ENCODE measurements around the gene PAFAH2.

PAFAH2 gene

DNA sequence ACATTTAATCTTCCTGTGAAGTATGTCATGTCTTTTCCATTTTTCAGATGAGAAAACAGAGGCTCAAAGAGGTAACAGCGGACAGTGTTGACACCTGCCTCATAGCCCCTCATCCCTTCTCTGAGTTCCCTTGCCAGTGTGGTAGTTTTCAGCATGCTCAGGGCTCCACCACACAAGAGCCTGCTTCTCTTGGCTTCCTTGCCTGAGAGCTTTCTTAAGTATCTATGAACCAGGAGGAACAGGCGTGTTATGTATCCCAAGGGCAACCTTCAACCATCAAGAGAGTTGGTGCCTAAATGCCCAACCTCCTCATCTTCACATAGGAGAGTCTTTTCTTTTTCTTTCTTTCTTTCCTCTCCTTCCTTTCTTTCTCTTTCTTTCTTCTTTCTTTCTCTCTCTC is 5.9 kb upstream of the PAFAH2 start:
- peaks cover under 1% of the 10 kb centered on the region for H3K4me1 ChIP-seq (ENCODE audit: low read length)
- H2AFZ ChIP-seq (ENCODE audit: low read depth, low read length), result no peak overlapping the region
- H3K36me3 ChIP-seq (replicated peaks; ENCODE audit: low read depth, low read length), result no peaks in the 10 kb centered on the region
- no peak overlapping the region for H3K4me2 ChIP-seq (ENCODE audit: low read length)
- TF ChIP-seq EZH2phosphoT487 (IDR thresholded peaks at IDR 0.05; ENCODE audit: low read depth), result no peak
- TF ChIP-seq, protein P1, sequence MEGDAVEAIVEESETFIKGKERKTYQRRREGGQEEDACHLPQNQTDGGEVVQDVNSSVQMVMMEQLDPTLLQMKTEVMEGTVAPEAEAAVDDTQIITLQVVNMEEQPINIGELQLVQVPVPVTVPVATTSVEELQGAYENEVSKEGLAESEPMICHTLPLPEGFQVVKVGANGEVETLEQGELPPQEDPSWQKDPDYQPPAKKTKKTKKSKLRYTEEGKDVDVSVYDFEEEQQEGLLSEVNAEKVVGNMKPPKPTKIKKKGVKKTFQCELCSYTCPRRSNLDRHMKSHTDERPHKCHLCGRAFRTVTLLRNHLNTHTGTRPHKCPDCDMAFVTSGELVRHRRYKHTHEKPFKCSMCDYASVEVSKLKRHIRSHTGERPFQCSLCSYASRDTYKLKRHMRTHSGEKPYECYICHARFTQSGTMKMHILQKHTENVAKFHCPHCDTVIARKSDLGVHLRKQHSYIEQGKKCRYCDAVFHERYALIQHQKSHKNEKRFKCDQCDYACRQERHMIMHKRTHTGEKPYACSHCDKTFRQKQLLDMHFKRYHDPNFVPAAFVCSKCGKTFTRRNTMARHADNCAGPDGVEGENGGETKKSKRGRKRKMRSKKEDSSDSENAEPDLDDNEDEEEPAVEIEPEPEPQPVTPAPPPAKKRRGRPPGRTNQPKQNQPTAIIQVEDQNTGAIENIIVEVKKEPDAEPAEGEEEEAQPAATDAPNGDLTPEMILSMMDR (IDR thresholded peaks at IDR 0.05; ENCODE audit: low read depth, low read length), result no peak
- H3K27me3 ChIP-seq (ENCODE audit: low read depth, low read length), result no peaks in the 10 kb centered on the region
- no peak overlapping the region for H3K27ac ChIP-seq (ENCODE audit: low read length)
- no peaks in the 10 kb centered on the region for H3K9me3 ChIP-seq (ENCODE audit: insufficient read depth, low read length)
- H4K20me1 ChIP-seq (ENCODE audit: insufficient read depth, low read length), result no peaks in the 10 kb centered on the region
- no peaks in the 10 kb centered on the region for H3K79me2 ChIP-seq (ENCODE audit: low read length)
- H3K9ac ChIP-seq (ENCODE audit: low read length), result no peak overlapping the region
- H3K4me3 ChIP-seq (ENCODE audit: low read length), result no peak overlapping the region

DNA sequence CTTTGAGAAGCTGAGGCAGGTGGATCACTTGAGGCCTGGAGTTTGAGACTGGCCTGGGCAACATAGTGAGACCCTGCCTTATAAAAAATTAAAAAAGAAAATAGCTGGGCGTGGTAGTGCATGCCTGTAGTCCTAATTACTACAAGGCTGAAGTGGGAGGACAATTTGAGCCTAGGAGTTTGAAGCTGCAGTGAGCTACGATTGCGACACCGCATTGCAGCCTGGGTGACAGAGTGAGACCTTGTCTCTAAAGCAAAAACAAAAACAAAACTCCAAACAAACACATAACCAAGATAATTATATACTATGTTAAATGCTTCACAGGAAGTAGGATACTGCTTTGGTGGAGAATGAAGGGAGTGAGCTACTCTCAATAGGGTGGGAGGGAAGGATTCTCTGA is 5.4 kb upstream of the PAFAH2 start:
- no peak overlapping the region for H2AFZ ChIP-seq (ENCODE audit: low read depth, low read length)
- TF ChIP-seq, protein P1 (IDR thresholded peaks at IDR 0.05; ENCODE audit: low read depth, low read length), result no peak
- no peak for TF ChIP-seq EZH2phosphoT487 (IDR thresholded peaks at IDR 0.05; ENCODE audit: low read depth)
- H3K4me1 ChIP-seq (ENCODE audit: low read length), result peaks cover 5% of the 10 kb centered on the region
- H3K9ac ChIP-seq (ENCODE audit: low read length), result no peak overlapping the region
- H3K9me3 ChIP-seq (ENCODE audit: insufficient read depth, low read length), result no peaks in the 10 kb centered on the region
- no peaks in the 10 kb centered on the region for H3K79me2 ChIP-seq (ENCODE audit: low read length)
- H3K4me2 ChIP-seq (ENCODE audit: low read length), result no peak overlapping the region
- no peaks in the 10 kb centered on the region for H3K27me3 ChIP-seq (ENCODE audit: low read depth, low read length)
- no peaks in the 10 kb centered on the region for H3K36me3 ChIP-seq (replicated peaks; ENCODE audit: low read depth, low read length)
- H3K4me3 ChIP-seq (ENCODE audit: low read length), result no peak overlapping the region
- H3K27ac ChIP-seq (ENCODE audit: low read length), result no peak overlapping the region
- no peaks in the 10 kb centered on the region for H4K20me1 ChIP-seq (ENCODE audit: insufficient read depth, low read length)

DNA sequence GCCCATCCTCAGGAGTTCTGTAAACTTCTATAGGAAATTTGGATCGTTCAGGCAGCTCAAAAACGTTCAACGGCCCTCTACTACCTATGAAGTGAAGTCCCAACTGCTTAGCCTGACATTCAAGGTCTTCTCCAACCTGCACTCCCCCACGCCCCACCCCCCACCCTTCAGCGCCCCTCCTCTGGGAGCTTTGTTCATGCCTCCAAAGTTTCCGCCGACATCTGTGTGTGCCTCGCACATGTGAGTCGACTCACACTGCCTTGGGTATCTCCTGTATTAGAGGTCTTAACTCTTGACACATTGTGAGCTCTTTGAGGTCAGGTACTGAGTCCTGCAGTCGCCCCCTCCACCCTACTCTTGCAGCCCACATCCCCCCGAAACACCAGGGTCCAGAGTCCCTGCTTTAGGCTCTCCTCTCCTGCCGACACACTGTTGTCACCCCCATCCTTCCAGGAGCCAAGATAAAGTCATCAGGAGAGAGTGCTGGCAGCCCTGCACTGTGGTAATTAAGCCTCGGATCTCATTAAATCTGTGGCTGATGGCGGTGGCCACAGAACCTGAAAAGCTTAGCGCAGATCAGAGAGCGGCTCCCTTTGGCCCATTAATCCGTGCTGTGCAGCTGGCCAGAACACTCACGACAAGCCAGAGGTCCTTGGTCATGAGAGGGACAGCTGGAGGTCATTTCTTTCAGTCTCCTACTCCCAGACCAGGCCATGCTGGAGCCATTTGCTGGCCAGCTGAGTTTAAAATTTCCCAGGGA is 1.4 kb upstream of the PAFAH2 start:
- H3K36me3 ChIP-seq (replicated peaks; ENCODE audit: low read depth, low read length), result no peaks in the 10 kb centered on the region
- no peak overlapping the region for H3K27ac ChIP-seq (ENCODE audit: low read length)
- H3K4me2 ChIP-seq (ENCODE audit: low read length), result peak overlapping the region; percentile 91; the same call in 1 of the 2 replicates

More for the DNA sequence above, 1.4 kb upstream of the PAFAH2 start:
- H3K9me3 ChIP-seq (ENCODE audit: insufficient read depth, low read length), result no peaks in the 10 kb centered on the region
- H4K20me1 ChIP-seq (ENCODE audit: insufficient read depth, low read length), result no peaks in the 10 kb centered on the region
- TF ChIP-seq EZH2phosphoT487 (IDR thresholded peaks at IDR 0.05; ENCODE audit: low read depth), result no peak
- TF ChIP-seq, protein P1 (IDR thresholded peaks at IDR 0.05; ENCODE audit: low read depth, low read length), result no peak
- H2AFZ ChIP-seq (ENCODE audit: low read depth, low read length), result peak overlapping the region; percentile 98
- H3K4me3 ChIP-seq (ENCODE audit: low read length), result no peak overlapping the region
- H3K4me1 ChIP-seq (ENCODE audit: low read length), result peaks cover 12% of the 10 kb centered on the region
- H3K27me3 ChIP-seq (ENCODE audit: low read depth, low read length), result no peaks in the 10 kb centered on the region
- H3K79me2 ChIP-seq (ENCODE audit: low read length), result 0 out of 2 replicates have a peak, but pooled peaks cover 3% of the 10 kb centered on the region
- no peak overlapping the region for H3K9ac ChIP-seq (ENCODE audit: low read length)
